GM21576 (cell line): ENCODE results near the gene DDX1.
"Not testable (repeated sequence)": the region's sequence is repeated elsewhere in the genome, so short reads cannot be mapped to it uniquely, and the experiment has no call there.

Experiments
- ATAC-seq: cut with Tn5 transposase; IDR thresholded peaks from one replicate; pipeline ENCODE4 v1.9.1; 2021; ENCODE audit warnings: mild to moderate bottlenecking, moderate library complexity; ENCODE audit not compliant: unreplicated experiment

Gene DDX1

DNA sequence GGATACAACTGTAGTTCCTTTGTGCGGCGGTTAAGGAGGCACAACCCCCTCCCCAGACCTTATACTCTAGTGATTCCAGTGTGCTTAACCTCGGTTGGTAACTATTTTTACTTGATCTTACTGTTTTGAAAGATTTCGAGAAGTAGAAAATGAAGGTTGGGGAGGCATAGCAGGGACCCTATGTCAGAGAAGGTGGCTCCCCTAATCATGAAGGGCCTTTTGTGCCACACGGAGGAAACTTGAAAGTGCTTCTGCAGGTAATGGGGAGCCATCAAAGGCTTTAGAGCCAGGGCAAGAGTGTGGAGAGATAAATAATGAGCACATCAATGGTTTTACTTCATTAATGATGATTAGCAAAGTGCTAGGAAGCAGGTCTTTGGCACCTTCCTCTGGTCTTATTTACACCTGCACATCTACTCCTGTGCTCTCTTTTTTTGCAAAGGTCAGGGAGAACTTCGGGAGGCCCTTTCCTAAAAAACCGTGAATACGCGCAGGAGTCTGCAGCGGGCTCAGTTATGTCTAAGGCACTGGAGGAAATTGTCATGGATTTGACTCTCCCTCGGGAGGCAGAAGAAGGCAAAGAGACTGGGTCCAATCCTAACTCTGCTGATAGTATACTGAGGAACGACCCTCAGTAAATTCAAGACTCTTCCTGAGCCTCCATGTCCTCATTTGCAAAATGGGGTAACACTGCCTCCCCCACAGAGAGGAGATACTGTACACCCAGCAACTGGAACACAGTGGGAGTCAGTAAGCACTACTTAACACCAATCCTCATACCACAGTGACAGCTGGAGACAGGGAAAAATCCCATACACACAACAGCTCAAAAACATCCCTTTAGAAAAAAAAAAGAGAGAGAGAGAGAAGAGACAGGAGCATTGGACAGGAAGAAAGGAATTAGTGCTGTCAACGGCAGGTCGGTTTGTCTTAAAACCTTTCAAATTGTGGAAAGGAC, 81.6 kb downstream of the DDX1 start:
- ATAC-seq: no peak

DNA sequence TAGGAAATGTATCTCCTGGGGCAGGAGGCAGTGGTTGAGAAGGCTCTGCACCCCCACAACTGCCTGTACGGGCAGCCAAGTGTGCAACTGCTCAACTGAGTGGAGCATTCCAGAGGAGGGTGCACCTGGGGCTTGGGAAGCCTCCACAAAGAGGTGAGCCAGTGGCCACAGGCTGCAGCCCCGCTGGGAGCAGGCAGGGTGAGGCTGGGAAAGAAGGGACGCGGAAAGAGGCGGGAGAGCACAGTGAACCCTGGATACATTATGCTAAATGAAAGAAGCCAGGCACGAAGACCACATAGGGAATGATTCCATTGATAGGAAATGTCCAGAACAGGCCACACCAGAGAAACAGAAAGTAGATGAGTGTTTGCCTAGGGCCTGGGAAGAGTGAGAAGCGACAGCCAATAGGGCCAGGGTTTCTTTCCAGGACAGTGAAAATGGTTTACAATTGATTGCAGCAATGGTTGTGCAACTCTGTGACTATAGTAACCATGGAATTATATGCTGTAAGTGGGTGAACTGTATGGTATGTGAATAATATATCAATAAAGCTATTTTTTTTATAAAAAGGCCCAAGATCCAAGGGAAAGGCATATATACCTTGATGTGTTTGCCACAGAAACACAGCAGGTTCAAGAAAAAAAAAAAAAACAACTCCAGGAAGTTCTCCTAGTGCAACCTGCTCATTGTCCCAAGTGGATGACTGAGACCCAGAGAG, 82.4 kb downstream of the DDX1 start:
- no peak for ATAC-seq

DNA sequence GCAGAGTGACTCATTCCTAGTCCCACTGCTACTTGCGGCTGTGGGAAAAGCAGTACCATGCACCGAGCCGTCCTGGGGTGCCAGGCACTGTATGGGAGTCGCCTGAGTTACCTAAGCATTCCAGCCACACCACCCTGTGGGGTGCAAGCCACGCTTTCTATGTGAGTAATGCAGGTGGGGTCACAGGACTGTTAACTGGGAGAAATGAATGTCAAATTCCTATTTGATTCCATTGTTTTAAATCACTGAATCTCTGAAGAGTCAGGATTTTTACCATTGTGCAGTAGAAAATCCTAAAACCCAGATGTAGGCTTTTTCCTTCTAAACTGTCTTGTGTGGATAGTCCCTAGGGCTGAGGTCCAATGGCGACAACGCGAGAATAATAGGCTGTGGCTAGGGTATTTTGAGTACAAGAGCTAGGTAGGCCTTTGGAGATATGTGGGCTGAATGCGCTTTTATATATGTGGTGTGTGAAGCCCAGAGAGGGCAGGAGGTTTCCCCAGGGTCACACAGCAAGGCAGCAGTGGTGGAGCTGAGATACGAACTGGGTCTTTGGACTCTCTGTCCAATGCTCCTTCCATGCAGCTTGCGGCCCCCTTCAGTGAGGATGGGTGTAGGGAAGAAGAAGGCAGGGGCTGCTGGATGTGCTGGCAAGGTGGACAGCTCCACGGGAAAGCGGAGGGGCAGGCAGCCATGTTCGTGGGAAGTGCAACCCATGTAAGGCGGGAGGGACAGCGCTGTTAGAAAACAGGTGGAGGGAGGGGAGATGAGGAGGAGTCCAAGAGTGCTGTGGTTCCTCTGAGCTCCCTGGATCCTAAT, 83.2 kb downstream of the DDX1 start:
- ATAC-seq: no peak

DNA sequence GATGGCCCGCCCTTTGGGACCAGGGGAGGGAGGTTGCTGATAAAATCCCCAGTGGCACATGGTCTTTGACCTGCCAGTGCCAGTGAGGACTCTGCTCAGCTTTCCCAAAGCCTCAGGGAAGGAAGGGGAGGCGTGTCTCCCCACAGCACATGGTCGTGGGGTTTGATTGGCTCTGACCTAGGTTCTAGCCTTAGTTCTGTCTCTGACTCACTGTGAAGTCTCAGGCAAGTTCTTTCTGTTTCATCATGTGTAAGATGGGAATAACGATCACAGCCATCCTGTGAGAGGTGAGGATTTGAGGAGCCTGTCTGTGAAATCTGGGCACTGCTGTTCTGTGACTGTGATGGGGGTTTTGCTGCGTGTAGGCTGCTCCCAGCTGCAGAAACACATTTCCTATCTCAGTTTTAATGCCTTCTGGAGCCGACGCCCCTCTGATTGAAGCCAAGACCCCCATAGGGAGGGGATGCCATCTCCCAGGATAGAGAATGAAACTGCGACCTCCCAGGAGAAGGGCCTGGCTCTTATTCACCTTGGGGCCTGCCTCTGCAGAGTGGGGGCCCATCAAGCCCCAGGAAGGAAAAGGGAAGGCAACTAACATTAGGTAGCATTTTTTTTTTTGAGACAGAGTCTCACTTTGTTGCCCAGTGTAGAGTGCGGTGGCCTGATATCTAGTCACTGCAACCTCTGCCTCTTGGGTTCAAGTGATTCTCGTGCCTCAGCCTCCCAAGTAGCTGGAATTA, 84.0 kb downstream of the DDX1 start:
- ATAC-seq: no peak

DNA sequence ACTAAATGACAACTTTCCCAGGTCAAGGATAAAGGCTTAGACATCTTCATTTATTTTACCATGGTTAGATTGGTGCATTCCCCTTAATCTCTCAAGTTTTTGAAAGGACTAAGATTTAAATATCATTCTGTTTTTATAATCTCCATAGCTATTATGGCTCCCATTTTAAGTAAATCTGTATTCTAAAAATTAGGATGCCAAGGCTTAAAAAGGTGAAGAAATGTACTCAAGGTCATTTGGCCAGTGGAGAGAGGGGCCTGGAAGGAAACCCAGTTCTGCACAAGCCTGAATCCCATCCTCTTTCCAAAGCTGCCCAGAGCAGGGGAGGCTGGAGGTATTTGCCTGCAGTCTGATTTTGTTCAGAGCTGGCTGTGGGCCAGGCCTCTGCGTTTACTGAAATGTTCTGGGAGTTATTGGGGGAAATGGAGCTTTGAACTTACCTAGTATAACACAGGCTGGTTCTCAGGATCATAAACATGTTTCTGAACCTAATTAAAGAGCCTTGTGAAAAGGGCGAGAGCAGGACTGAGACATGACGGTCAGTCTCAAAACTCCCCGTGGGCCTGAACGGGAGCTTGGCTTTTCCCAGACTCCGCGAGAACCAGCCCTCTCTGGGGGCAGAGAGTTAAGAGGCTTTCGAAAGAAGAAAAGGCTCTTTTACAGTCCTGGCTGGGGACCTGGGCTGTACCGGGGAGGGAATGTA, 85.6 kb downstream of the DDX1 start:
- no peak for ATAC-seq

DNA sequence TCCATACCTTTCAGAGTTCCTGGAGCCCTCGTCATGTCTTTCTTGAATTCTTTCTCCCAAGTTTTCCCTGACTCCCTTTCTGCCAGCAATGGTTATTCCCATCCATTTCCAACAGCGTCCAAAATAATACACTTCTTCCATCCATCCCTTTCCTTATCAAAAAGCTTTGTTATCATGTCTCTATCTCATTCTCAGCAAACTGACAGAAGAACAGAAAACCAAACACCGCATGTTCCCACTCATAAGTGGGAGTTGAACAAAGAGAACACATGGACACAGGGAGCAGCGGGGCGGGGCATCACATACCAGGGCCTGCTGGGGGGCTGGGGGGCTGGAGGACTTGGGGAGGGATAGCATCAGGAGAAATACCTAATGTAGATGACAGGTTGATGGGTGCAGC, 86.7 kb downstream of the DDX1 start:
- no peak for ATAC-seq

DNA sequence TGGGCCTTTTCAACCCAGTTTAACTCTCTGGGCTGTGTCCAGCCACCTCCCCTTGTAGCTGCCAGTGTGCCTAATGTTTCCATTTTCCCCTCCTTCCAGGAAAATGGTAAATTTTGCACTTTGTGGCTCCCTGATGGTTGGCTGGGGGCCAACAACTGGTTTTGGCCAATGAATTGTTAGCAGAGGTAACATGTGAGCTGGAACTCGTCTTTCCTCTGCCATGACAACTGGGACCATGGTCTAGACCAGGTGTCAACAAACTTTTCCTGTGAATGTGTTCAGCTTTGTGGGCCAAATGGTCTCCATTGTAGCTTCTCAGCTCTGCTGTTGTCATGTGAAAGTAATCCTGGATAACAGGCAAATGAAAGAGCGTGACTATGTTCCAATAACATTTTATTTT, 87.2 kb downstream of the DDX1 start:
- ATAC-seq: no peak

DNA sequence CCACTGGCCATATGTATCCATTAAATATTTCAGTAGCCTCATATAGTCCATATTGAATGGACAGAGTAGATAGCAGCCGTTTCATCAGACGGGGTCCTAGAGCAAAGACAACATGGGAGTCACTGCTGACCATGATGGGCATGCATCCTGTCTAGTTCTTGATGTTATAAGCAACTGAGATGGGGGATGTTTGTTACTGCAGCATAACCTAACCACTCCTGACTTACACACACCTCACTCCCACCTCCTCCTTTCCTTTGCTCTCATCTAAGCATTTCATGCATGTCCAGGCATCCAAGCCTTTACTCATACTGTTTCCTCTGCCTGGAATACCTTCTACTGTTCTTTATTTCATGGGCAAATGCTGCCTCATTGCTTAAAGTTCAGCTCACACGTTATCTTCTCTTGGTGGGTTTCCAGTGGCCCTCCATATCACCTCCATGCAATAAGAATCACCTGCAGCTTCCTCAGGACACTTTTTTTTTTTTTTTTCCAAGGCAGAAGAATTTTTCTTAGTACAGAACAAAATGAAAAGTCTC, 87.8 kb downstream of the DDX1 start:
- ATAC-seq: no peak

DNA sequence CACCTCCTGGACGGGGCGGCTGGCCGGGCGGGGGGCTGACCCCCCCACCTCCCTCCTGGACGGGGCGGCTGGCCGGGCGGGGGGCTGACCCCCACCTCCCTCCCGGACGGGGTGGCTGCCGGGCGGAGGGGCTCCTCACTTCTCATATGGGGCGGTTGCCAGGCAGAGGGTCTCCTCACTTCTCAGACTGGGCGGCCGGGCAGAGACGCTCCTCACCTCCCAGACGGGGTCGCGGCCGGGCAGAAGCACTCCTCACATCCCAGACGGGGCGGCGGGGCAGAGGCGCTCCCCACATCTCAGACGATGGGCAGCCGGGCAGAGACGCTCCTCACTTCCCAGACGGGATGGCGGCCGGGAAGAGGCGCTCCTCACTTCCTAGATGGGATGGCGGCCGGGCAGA, 88.5 kb downstream of the DDX1 start:
- ATAC-seq: not testable (repeated sequence)
